Endodermal cell (in vitro differentiated cells): Measurements from ENCODE around the gene AKAP6. TPM values are rescaled to one million over a fixed set of nuclear protein-coding genes. Genes with fewer than 3 reads are reported as not detected.

Experiments used
- DNase-seq: peaks from one replicate; pipeline ENCODE4 v3.0.0-alpha.2; 2017
- H3K27ac ChIP-seq: 2 replicates; pipeline ENCODE4 v1.5.1; 2013; ENCODE audit warnings: mild to moderate bottlenecking, low read depth, low read length, moderate library complexity
- H3K27me3 ChIP-seq: 2 replicates; pipeline ENCODE4 v1.6.1; 2013; ENCODE audit warnings: mild to moderate bottlenecking, low read length, moderate library complexity; ENCODE audit not compliant: insufficient read depth, control insufficient read depth, poor library complexity, severe bottlenecking
- H3K36me3 ChIP-seq: 2 replicates; pipeline ENCODE4 v1.7.0; 2013; ENCODE audit warnings: mild to moderate bottlenecking, low read length, moderate library complexity; ENCODE audit not compliant: control insufficient read depth, insufficient read depth
- H3K4me1 ChIP-seq: one replicate; pipeline ENCODE4 v1.7.0; 2013; ENCODE audit warnings: low read length; ENCODE audit not compliant: control insufficient read depth, insufficient read depth
- H3K4me3 ChIP-seq: 2 replicates; pipeline ENCODE4 v1.5.1; 2013; ENCODE audit warnings: mild to moderate bottlenecking, low read length, moderate library complexity
- H3K9ac ChIP-seq: 2 replicates; pipeline ENCODE4 v1.6.1; 2013; ENCODE audit warnings: mild to moderate bottlenecking, low read length, moderate library complexity; ENCODE audit not compliant: poor library complexity, severe bottlenecking; ENCODE audit errors: extremely low read depth
- H3K9me3 ChIP-seq: 2 replicates; pipeline ENCODE4 v1.6.1; 2013; ENCODE audit warnings: mild to moderate bottlenecking, low read length, moderate library complexity; ENCODE audit not compliant: control insufficient read depth
- H3K27ac Mint-ChIP-seq: 2 replicates; pipeline ENCODE4 v1.8.0; 2020; ENCODE audit warnings: mixed read lengths
- H3K27me3 Mint-ChIP-seq: 2 replicates; pipeline ENCODE4 v1.8.0; 2021; ENCODE audit warnings: mild to moderate bottlenecking, mixed read lengths; ENCODE audit not compliant: insufficient read depth
- H3K36me3 Mint-ChIP-seq: 2 replicates; pipeline ENCODE4 v1.8.0; 2020; ENCODE audit warnings: low read depth, mixed read lengths
- H3K4me1 Mint-ChIP-seq: 2 replicates; pipeline ENCODE4 v1.8.0; 2020; ENCODE audit warnings: mixed read lengths
- H3K4me3 Mint-ChIP-seq: 2 replicates; pipeline ENCODE4 v1.8.0; 2020; ENCODE audit warnings: mild to moderate bottlenecking, moderate library complexity, mixed read lengths
- H3K9me3 Mint-ChIP-seq: 2 replicates; pipeline ENCODE4 v1.8.0; 2020; ENCODE audit warnings: mild to moderate bottlenecking, mixed read lengths
- WGBS, 2 experiments: methylation state at CpG; one replicate each; pipeline versions ENCODE4 v1.1.5 to v1.1.7; 2013; ENCODE audit warnings: missing lambda C conversion rate in 2 of 2, mixed read lengths in 1 of 2; ENCODE audit not compliant: insufficient coverage in 1 of 2, insufficient read length in 1 of 2; 5-methylcytosine and 5-hydroxymethylcytosine counted together
- total RNA-seq, 2 donors: library from RNA; stranded (reverse); fragmentation: NEBNext Ultra II Directional in 1 of 2; extraction: Animal tissue kit (Norgen Biotek cat#: 25700) in 1 of 2; gene quantifications; 2 replicates in 1 of 2; 3 replicates in 1 of 2; pipeline ENCODE4 v1.2.1, GENCODE V29; 2021
- TF ChIP-seq, protein P1 (sequence below): fragments of 200-600 bp; sonication (generic); conservative IDR thresholded peaks from 2 replicates; pipeline ENCODE4 v1.5.0; 2021; ENCODE audit warnings: antibody characterized with exemption, mild to moderate bottlenecking

AKAP6 gene
- total RNA-seq, 2 donors from 2014 or later, result 4.3 to 5.0 TPM

DNA sequence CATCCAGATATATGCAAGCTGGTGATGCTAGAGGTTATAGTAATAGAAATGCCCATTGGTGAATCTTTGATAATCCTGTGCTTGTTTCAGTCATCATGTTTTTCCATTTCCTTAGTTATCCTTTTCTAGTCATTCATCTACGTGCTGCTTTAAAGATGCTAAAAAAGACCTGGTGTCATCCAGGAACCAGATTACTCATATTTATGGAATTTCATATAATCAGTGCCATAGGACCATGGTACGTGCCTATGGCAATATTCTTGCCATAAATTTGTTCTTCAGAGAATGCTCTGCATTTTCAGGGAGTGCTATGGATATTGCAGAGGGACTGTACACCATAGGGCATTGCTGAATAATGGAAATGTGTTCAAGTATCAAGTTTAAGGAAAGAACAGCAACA is 267.3 kb downstream of the AKAP6 start:
- WGBS, 2 experiments, result 94 to 100% methylated on average over 2 of the region's 2 CpGs
- Histone ChIP-seq H3K4me1 (no peaks in the 10 kb centered on the region), H3K9me3 (no peaks in the 10 kb centered on the region), H3K27ac (no peak overlapping the region), H3K9ac (no peak overlapping the region), H3K4me3 (no peak overlapping the region), H3K36me3 (no peaks in the 10 kb centered on the region), H3K27me3 (no peaks in the 10 kb centered on the region)
- Mint-ChIP-seq H3K4me3 (no peak overlapping the region), H3K9me3 (no peaks in the 10 kb centered on the region), H3K36me3 (no peaks in the 10 kb centered on the region), H3K27ac (no peak overlapping the region), H3K27me3 (no peaks in the 10 kb centered on the region), H3K4me1 (no peaks in the 10 kb centered on the region)
- DNase-seq, result no peak
- TF ChIP-seq, protein P1, sequence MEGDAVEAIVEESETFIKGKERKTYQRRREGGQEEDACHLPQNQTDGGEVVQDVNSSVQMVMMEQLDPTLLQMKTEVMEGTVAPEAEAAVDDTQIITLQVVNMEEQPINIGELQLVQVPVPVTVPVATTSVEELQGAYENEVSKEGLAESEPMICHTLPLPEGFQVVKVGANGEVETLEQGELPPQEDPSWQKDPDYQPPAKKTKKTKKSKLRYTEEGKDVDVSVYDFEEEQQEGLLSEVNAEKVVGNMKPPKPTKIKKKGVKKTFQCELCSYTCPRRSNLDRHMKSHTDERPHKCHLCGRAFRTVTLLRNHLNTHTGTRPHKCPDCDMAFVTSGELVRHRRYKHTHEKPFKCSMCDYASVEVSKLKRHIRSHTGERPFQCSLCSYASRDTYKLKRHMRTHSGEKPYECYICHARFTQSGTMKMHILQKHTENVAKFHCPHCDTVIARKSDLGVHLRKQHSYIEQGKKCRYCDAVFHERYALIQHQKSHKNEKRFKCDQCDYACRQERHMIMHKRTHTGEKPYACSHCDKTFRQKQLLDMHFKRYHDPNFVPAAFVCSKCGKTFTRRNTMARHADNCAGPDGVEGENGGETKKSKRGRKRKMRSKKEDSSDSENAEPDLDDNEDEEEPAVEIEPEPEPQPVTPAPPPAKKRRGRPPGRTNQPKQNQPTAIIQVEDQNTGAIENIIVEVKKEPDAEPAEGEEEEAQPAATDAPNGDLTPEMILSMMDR, result no peak

DNA sequence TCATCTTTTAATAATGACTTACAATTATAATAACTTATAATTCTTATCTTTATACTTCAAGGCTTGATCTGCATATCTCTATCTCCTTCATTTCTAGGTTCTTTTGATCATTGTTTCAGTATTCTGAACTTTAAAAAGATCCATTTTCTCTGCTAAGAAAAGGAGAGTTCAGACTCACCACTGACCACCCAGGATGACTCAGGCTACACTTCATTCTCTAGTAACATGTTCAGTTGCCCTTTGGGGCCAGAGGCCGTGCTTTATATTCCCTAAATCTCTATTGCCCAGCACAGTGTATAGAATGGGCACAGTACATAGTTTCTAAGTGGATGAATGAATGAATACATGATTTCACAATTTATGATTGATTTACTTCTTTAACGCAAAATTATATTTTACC is 268.7 kb downstream of the AKAP6 start:
- Histone ChIP-seq H3K9me3 (no peaks in the 10 kb centered on the region), H3K27me3 (no peaks in the 10 kb centered on the region), H3K9ac (no peak overlapping the region), H3K4me3 (no peak overlapping the region), H3K36me3 (no peaks in the 10 kb centered on the region), H3K4me1 (no peaks in the 10 kb centered on the region), H3K27ac (no peak overlapping the region)
- H3K36me3 Mint-ChIP-seq, result no peaks in the 10 kb centered on the region
- H3K4me1 Mint-ChIP-seq, result no peaks in the 10 kb centered on the region
- no peak overlapping the region for H3K27ac Mint-ChIP-seq
- WGBS, 2 experiments, result 87 to 100% methylated on average over 1 to 2 of the region's 2 CpGs
- no peaks in the 10 kb centered on the region for H3K9me3 Mint-ChIP-seq
- no peak overlapping the region for H3K4me3 Mint-ChIP-seq
- TF ChIP-seq, protein P1, result no peak
- DNase-seq, result no peak
- H3K27me3 Mint-ChIP-seq, result no peaks in the 10 kb centered on the region

DNA sequence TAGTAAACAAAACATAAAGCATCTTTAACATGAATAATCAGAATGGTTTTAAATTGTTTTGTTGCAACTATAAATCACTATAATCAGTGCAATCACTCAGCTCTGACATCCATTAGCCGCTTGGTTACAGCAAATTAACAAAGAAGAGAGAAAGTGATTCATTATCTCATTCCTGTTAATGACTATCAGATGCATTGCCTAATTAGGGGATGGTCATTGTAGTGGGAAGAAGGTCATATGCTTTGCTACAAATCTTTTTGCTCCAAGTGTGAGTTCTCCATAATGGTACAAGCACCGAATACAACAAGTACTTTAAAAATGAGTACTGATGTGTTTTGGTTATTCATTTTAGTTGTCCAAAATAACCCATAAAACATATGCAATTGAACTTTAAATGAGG is 272.0 kb downstream of the AKAP6 start:
- 82% methylated on average over 2 of the region's 2 CpGs; no CpG with 5 or more reads in 1 of the 2 experiments for WGBS, 2 experiments
- Histone ChIP-seq H3K27ac (no peak overlapping the region), H3K9me3 (no peaks in the 10 kb centered on the region), H3K9ac (no peak overlapping the region), H3K4me3 (no peak overlapping the region), H3K36me3 (no peaks in the 10 kb centered on the region), H3K4me1 (no peaks in the 10 kb centered on the region), H3K27me3 (no peaks in the 10 kb centered on the region)
- no peaks in the 10 kb centered on the region for H3K36me3 Mint-ChIP-seq
- no peak overlapping the region for H3K4me3 Mint-ChIP-seq
- DNase-seq, result no peak
- no peaks in the 10 kb centered on the region for H3K27me3 Mint-ChIP-seq
- no peak overlapping the region for H3K27ac Mint-ChIP-seq
- H3K9me3 Mint-ChIP-seq, result no peaks in the 10 kb centered on the region
- TF ChIP-seq, protein P1, result no peak
- no peaks in the 10 kb centered on the region for H3K4me1 Mint-ChIP-seq
